ENCODE data around the gene FNDC3A.
"Not testable (repeated sequence)": the region's sequence is repeated elsewhere in the genome, so short reads cannot be mapped to it uniquely, and the experiment has no call there.

The FNDC3A gene

GRCh38 chr13:48975101-48975855 lies 434 bp upstream of the FNDC3A start:
- DNase-seq: peak in 32 of 51 donors; percentile 4 to 86 (median 39)

- peak in 13 of 51 donors; percentile 22 to 89 (median 51) for DNase-seq
Observed at GRCh38 chr13:48976576-48977285, 1.0 kb downstream of the FNDC3A start.

- DNase-seq: peak in 1 of 51 donors; percentile 60
Observed at GRCh38 chr13:48977286-48977625, 1.5 kb downstream of the FNDC3A start.

GRCh38 chr13:48977973-48978372 lies 2.3 kb downstream of the FNDC3A start:
- DNase-seq: no peak

GRCh38 chr13:48978942-48979601 lies 3.4 kb downstream of the FNDC3A start:
- DNase-seq: no peak

- DNase-seq: no peak
Observed at GRCh38 chr13:48979892-48980291, 4.2 kb downstream of the FNDC3A start.

GRCh38 chr13:48983331-48983730 lies 7.6 kb downstream of the FNDC3A start:
- DNase-seq: no peak

GRCh38 chr13:48985756-48986155 lies 10.0 kb downstream of the FNDC3A start:
- no peak for DNase-seq

GRCh38 chr13:48990900-48991299 lies 15.2 kb downstream of the FNDC3A start:
- DNase-seq: no peak

GRCh38 chr13:48993150-48993549 lies 17.4 kb downstream of the FNDC3A start:
- DNase-seq: no peak

GRCh38 chr13:48994706-48995105 lies 19.0 kb downstream of the FNDC3A start:
- no peak for DNase-seq

- DNase-seq: no peak
Observed at GRCh38 chr13:48998641-48999292, 23.1 kb downstream of the FNDC3A start.

- DNase-seq: no peak
Observed at GRCh38 chr13:49000247-49000646, 24.5 kb downstream of the FNDC3A start.

GRCh38 chr13:49018986-49019635 lies 43.4 kb downstream of the FNDC3A start:
- not testable (repeated sequence) for DNase-seq

- no peak for DNase-seq
Observed at GRCh38 chr13:49020328-49020727, 44.6 kb downstream of the FNDC3A start.

- DNase-seq: no peak
Observed at GRCh38 chr13:49020940-49021553, 45.3 kb downstream of the FNDC3A start.

GRCh38 chr13:49021953-49022352 lies 46.2 kb downstream of the FNDC3A start:
- no peak for DNase-seq

- DNase-seq: no peak
Observed at GRCh38 chr13:49022472-49023144, 46.9 kb downstream of the FNDC3A start.

- DNase-seq: no peak
Observed at GRCh38 chr13:49023431-49023830, 47.7 kb downstream of the FNDC3A start.

GRCh38 chr13:49026851-49027250 lies 51.1 kb downstream of the FNDC3A start:
- no peak for DNase-seq
